GM21786 (cell line): ENCODE data around the gene POLR1H.

Experiments used
- ATAC-seq: cut with Tn5 transposase; IDR thresholded peaks from one replicate; pipeline ENCODE4 v1.9.1; 2021; ENCODE audit not compliant: unreplicated experiment

POLR1H gene

GRCh38 chr6:30093951-30094661, 33.0 kb downstream of the POLR1H start:
- no peak for ATAC-seq

- ATAC-seq: no peak
These were observed 35.8 kb downstream of the POLR1H start for GRCh38 chr6:30096829-30097228.

GRCh38 chr6:30097902-30098768, 37.1 kb downstream of the POLR1H start:
- no peak for ATAC-seq

DNA sequence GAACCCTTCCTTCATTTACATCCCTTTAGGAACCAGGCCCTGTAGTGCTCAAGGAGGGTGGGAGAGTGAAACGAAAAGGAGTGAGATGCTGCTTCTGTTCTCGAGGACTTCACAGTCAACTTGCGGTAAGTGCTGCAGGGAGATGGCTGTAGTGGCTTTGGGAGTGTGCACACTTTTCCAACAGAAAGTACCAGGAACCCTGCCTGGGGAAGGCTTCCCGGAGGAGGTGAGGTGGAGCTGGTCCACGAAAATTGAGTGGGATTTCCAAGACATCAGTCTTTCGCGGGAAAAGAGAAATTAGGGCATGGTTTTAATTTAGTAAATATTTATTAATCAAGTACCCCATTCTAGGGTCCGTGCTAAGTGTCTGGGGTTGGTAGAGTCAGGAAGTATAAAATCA, 39.1 kb downstream of the POLR1H start:
- ATAC-seq: no peak

DNA sequence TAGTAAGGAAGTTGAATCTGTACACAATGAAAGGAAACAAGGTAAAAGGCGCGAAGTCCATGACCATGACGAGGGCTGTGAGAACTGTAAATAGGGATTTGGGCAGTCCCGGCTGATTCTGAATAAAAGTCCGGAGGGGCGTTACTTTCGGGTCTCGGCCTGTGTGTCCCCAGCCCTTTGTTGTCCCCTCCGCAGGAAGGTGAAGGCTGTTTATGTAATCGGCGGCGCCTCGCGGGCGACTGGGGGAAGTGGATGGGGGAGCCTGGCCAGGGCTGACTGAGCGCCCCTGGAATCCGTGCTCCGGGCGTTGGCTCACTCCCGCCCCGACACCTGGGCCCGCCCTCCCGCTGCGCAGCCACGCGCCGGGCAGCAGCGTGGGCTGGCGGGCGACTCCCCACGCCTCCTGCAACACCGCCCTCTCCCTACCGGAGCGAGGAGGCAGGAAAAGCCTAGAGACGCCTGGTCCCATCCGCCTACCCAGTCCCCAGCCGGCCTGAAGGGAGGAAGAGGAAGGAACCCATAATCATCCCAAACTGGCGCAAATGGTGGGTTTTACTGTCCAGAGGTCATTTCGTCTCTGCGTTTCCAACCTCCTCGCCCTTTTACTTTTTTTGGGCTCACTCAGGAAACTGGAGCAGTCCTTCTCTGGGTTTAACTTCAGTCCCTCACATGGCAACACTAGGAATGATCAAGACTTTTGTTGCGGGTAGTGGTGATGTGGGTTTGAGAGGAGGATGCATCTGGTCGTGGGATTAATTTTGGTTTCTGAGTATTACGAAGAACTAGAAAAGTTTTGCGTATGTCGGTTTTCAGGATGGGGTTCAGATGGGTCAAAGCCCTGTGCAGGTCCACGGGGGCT, 39.7 kb downstream of the POLR1H start:
- no peak for ATAC-seq

DNA sequence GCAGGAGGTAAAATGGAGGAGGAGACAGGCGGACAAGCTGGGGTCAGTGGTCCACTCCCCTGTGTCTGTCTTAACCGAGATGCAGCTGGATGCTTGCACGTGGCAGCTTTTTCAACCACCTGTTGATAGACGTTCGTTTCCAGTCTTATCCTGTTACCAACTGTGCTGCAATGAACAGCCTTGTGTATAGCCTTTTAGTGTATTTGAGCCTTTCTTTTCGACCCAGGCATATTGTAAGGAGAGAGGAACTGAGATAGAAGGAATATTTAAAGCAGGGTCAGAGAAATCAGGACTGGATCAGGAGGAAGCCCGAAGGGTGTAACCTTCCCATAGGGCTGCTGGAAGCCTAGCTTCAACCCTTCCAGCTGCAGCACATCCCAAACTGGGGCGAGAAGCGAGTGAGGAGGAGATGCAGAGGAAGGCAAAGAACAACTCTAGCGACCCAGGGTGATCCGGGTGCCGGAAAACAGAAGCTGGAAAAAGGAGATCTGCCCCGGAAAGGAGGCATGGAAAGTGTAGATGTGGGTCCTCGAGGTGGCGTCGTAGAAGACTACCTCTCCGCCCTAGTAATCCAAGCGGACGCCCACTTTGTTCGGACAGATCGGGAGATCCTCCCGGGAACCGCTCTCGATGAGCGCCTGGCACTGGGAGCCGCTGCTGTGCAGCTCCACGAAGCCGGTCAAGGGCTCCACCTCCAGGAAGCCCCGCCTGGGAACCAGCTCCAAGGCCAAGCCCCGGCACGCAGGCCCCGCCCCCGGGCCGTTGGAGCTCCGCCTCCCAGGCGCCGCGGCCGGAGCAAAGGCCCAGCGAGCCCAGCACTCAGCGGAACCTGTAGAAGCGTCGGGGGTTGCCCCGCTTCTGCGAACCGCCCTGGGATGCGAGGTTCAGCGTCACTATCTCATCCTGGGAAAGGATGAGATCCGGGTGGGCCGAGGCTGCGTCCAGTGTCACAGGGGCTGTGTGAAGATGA, 40.7 kb downstream of the POLR1H start:
- peak; percentile 63 for ATAC-seq

DNA sequence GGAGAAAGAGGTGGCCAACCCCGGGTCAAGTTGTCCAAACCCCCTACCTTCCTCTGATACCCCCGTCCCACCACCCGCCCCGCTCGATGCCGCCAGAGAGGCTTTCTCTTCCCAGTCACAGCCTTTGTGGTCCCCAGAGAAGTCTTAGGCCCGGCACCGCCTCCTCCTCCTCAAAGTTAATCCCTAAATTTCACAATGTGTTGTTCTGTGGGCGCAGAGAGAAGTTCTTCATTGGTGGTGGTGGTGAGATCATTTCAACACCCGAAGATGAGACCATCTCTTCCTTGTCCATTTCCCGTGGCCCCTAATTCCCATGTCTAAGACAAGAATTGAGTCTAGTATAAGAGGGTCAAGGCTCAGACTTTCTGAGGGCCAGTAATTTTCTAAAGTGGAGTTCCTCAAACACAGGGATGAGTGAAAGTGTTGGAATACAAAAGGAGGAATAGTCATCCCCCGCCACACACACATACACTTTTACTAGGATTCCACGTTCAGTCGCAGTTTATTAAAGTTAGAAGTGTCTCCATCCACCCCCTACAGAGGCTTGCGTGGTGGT, 41.4 kb downstream of the POLR1H start:
- no peak for ATAC-seq

DNA sequence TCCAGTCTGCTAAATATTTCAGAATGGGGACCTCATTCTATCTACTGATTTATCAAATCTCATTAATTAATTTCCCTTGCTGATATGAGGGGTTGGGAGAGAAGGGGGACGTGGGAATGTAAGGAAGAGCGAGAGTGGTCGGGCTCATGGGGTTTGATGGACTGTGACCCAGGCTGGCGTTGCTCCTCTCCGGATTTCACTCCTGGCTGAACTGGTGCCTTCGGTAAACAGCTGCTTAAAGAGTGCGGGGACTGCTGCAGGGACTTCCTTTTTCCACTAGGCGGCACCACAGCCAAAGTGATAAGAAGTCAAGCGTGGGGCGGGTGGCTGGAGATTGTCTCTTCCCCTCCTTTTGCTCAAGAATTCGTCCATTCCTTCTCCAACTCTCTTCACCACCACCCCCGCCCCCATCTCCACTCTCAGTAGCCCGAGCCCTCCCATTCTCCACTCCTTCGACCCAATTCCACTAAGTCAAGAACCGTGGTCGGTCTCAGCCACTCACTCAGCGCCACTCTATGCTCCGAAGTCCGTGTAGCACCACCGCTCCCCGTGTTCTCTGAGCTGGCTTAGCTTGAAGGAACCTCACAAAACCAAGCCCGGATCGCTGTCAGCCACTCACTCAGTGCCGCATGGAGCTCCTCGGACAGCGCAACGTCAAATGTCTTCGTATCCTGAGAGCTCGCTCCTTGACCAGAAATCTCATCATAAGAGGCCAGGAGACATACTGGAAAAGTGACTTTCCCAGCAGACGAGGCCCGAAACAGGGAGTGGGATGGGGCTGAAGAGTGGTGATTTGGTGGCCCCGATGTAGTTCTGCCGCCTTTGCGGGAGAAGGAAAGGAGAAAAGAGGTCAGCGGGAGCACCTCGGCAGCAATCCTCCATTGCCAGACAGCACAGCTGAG, 42.2 kb downstream of the POLR1H start:
- ATAC-seq: peak; percentile 63

DNA sequence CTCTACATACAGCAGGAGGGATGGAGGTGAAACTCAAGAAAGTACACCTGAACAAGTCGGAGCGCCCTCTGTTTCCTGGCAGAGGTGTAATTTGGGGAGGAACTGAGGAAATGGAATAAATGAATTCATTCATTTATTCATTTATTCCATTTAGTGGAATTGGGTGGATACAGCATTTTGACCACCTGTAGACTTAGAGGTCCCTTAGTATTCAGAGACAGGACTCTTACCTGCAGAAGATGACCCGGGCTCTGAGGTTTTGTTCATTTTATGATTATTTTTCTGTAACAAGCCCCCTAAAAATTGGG, 42.8 kb downstream of the POLR1H start:
- no peak for ATAC-seq

GRCh38 chr6:30104661-30105060, 43.6 kb downstream of the POLR1H start:
- ATAC-seq: no peak

GRCh38 chr6:30111266-30111856, 50.3 kb downstream of the POLR1H start:
- ATAC-seq: no peak

GRCh38 chr6:30112402-30112994, 51.4 kb downstream of the POLR1H start:
- no peak for ATAC-seq

DNA sequence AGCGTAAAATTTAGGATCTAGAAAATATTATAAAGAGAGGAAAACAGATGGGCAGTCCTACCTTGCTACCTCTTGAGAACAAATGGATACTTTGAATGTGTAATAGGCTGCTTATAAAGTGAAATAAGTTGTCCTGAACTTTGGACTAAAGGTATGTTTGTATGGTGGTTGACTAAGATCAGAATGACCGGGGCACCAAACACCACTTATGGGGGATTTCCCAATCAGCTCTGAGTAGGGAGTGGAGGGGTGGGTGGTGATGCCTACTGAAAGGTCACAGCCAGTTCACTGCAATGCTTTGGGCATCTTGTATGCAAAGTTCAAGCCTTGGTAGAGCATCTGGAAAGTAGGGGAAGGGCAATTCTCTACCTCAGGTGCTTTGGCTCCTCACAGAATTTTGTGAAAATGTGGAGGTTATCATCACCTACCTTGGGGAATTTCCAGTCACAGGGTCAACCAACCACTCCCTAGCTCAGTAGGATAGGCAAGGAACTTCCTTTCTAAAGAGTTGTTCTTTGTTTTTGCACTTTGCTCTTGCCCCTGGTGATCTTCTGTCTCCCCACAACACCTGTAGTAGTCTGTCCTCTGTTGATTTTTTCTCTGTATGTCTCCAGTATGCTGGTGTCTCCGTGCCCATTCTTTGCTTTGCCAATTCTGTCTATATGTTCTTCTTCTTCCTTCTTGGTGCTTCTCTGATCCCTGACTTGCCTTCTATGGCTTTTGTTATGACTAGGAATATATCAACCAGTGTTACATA, 52.1 kb downstream of the POLR1H start, which contains the start of gene TRIM31:
Gene TRIM31, minus strand, starts transcription at position 88 of the 757 bp plus-strand sequence. CDS start 285 bp downstream, outside the sequence.
- peak; percentile 55 for ATAC-seq

DNA sequence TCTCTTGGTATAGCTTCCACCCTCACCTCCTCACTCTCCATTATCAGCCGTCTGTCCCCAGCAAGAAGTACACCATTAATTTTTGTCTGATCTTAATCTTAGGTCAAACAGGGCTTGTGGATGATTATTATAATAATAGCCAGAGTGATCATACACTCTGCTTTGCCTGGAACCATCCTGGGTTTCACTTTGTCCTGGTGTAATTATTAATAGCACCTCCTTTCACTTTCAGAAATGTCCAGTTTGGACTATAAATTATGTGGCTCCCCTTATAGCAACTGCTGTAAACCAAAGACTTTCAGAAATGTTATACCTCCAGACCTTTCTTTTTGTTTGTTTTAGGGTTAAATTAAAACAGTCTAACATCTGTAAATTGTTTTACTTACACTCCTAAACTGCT, 52.8 kb downstream of the POLR1H start:
- ATAC-seq: no peak
